ENCODE data around the gene RUNX3. TPM values are rescaled to one million over a fixed set of nuclear protein-coding genes. Genes with fewer than 3 reads are reported as not detected.

Gene RUNX3
- total RNA-seq, 1 donor from 2014 or later = 0.06 TPM

DNA sequence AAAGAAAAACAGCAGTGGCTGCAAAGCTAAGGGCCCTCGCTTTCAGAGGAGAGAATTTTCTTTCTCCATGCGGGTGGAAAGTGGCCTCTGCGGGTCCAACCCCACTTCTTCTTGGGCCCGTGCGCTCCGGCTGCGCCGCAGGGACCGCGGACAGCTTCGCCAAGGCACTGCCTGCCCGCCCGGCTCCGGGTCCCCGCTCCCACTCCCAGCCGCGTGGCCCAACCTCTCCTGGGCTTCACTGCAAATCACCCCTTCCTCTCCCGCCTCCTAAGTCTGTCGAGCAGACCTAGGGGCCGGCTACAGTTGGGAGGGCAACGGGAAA, 1.0 kb upstream of the RUNX3 start:
- no peak for DNase-seq (ENCODE audit: extremely low read depth, low read depth, low spot score)

DNA sequence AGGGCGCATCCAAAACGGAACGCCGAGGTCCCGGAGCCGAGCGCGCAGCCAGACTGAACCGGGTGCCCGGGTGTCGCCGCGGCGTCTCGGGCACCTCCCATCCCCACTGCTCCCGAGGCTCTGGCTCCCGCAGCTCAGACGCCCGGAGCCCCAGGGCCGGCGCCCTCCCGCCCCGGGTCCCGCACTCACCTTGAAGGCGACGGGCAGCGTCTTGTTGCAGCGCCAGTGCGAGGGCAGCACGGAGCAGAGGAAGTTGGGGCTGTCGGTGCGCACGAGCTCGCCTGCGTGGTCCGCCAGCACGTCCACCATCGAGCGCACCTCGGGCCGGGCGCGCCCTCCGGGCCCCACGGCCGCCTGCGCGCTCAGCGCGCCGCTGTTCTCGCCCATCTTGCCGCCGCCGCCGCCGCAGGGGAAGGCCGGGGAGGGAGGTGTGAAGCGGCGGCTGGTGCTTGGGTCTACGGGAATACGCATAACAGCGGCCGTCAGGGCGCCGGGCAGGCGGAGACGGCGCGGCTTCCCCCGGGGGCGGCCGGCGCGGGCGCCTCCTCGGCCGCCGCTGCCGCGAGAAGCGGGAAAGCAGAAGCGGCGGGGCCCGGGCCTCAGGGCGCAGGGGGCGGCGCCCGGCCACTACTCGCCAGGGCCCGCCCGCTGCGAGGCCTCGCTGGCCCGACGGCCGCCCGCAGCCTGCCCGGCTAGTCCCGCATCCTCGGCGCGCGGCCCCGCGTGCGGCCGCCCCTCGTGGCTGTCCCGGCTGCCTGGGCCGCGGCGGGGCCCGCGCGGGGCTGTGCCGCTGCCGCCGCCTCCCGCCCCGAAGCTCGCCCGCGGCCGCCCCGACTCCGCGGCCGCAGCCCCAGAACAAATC, 447 bp downstream of the RUNX3 start:
- DNase-seq (ENCODE audit: extremely low read depth, low read depth, low spot score) = no peak

DNA sequence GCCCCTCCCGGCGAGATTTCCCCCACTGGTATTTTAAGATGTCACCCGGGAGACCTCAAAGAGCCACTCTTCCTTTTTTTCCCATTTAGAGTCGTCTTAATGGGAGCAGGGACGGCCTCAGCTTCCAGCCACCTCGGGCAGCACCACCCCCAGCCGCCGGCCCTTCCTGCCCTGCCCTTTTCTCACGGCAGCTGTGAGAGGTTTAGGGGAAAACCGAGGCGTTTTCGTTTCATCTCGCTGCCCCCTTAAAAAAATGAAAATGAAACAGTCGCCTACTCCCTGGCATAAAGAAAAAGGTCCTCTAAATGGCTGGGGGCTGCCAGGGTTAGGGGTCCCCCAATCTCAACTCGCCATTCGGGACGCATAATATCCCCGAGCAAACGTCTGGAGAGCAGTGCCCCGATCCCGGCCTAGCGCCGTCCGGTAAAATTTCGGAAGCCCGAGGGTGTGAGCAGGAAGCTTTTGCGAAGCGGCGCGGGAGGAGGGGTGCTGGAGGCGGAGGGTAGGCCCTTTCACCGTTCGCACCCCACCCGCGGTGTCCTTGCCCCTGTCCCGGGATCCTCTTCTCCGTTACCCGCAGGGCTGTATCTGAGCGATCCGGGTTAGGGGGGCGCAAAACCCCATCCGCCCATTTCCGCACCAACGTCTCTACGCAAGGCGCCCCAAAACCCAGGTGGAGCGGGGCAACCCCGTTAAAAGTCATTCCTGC, 1.2 kb downstream of the RUNX3 start:
- no peak for DNase-seq (ENCODE audit: extremely low read depth, low read depth, low spot score)

DNA sequence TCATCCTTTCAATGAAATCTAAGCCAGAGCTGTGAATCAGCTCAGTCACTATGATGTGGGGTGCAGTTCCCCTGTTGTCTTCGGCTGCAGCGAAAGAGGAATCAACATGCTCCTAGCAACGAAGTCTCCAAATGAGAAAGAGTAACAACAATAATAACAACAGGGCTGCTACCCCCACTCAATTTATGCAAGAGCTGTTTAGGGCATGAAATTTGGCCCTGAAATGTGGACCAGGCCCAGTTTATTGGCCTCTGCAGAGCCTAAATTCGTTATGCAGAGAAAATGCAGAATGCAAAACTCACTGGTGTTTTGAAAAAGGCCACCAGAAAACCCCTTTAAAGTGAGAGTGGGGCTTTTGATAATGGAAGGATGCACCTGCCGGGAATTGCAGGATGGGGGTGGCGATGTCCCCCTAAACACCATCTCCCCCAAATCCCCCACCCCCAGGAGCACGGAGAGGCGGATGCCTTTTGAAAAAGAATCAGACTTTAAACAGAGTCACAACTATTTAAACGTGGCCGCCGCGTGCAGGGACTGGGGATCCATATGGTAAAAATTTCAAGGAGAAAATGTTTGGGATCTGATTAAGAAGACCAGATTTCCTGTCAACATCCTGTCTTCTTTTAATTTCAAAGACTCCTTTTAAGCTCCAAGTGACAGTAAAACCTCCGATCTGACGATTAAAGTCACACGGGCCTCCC, 1.9 kb downstream of the RUNX3 start:
- DNase-seq (ENCODE audit: extremely low read depth, low read depth, low spot score) = no peak

DNA sequence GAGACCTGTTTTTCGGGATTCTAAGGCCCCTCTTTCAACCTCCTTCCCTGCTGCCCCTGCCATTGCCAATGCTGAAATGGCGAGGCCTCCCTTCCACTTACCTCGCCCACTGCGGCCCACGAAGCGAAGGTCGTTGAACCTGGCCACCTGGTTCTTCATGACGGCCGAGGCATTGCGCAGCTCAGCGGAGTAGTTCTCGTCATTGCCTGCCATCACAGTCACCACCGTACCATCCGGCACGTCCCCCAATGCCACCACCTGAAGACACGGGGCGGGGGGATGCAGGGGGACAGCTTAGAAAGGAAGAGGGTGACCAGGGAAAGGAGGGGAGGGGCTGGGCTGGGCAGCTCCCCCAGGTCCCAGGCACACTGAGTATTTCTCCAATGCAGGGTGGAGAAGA, 2.6 kb downstream of the RUNX3 start:
- DNase-seq (ENCODE audit: extremely low read depth, low read depth, low spot score) = no peak

DNA sequence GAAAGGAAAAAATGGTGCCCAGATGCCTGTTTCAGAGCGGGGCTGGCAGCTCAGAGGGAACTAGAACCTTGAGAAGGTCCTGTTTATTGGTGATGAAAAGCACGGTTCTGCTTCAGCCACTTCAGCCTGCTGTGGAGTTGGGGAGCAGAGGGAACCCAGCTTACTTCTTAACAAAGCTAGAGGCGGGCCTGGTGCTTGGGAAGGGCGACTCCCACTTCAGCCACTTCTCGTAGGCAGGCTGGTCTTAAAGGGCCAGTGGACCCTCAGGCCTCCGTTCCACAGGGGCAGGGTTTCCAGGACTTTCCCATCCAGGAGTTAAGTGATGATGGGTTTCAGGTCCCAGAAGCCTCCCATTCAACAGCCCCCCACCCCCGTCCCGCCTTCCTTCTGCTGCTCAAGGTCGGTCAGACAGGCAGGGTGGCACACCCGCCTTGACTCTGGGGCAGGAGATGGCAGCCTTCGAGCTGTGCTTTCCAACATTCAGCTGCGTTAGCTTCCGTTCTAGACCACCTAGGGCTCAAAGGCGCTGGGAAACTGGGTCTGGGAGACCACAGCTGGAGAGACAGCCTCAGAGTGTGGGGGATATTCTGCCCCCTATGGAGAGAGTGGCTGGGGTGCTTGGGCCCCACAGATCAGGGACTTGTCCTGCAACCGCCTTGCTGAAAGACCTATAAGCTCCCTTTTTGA, 3.4 kb downstream of the RUNX3 start:
- no peak for DNase-seq (ENCODE audit: extremely low read depth, low read depth, low spot score)

DNA sequence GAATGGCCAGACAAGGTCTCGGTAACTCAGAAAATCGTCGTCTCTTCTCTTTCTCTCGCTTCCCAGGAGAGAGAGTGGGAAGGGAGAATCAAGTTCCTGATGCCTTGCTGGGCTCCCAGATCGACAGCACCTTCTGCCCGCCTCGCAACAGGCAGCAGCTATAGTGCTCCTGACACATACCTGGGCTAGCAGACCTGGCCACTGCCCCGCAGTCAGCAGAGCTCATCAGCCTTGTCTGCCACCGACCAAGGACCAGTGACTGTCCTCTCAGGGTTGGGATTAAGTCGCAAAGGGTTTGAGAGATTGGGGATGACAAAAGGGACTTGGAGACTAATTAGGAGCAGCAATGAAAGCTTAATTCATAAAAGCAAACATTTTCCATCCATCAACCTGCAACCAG, 4.1 kb downstream of the RUNX3 start:
- DNase-seq (ENCODE audit: extremely low read depth, low read depth, low spot score) = no peak

DNA sequence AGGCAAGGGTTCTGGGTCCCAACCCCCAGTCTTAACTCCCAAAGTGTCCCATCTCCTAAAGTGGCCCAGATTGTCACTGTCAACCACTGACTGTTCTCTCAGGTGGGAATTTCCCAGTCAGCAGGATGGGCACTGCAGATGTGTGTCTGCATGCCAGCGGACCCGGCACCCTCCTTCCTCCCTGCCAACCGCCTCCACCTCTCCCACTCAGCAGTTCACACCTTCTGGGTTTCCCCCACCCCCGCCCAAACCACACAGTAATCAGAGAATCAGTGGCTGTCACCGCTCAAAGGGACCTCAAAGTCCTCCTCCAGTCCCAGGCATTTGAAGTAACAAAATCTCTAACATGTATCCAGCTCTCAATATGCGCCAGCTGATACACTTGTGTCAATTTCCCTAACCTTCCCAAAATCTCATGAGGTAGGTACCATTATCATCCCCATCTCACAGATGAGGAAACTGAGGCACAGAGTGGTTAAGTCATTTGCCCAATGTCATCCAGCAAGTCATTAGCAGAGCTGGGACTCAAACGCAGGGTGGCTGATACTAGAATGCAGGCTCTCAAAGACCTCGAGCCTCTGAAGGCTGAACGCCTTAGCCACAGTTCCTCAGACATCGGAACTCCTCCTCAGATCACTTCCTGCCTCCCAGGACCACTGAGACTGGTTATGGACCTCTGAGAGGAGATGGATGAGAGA, 4.8 kb downstream of the RUNX3 start:
- no peak for DNase-seq (ENCODE audit: extremely low read depth, low read depth, low spot score)

DNA sequence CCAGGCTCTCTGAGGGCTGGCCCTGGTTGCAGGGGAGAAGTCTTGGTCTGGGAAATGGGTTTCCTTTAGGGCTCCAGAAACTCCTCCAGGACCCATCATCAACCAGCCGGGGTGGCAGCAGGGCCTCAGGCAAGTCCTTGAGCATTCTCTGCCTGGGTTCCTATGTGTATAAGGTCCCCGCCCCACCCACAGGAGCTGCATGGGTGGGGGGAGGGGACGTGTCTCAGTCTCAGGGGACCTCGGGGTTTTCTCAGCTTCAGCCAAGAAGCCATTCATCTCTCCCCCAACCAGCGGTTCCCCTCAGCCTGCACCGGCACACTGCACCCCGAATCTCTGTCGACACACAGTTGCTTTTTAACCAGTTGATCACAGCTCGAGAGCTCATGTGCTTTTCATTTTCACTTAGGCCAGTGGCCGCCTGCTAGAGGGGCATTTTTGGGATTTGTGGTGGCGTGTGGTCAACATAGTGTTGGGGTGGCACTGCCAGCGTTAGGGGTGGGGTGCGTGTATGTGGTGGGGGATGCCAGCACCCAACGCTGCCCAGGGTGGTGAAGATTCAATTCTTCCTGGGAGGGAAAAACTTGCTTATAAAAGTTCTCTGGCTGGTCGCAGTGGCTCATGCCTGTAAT, 6.5 kb downstream of the RUNX3 start:
- no peak for DNase-seq (ENCODE audit: extremely low read depth, low read depth, low spot score)

DNA sequence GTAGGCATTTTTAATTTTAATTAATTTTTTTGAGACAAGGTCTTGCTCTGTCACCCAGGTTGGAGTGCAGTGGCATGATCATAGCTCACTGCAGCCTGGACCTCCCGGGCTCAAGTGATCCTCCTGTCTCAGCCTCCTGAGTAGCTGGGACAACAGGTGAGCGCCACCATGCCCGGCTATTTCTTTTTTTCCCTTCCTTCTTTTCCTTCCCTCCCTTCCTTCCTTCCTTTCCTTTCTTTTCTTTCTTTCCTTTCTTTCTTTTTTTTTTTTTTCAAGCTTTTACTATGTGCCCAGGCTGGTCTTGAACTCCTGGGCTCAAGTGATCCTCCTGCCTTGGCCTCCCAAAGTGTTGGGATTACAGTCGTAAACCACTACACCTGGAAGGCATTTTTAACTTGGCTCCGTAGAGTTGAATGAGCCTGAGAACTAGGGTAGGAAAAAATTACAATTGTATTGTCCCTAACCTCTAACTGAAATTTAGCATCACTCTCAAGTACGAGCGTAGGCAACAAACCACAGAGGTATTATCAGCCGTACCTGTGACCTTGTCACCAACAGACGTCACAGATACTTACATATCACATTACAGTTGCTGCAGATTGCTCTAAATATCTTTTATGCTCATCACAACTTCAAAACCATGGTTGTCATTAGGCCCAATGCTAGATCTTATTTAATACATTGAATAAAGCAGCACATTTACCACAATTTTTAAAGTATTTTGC, 8.0 kb downstream of the RUNX3 start:
- DNase-seq (ENCODE audit: extremely low read depth, low read depth, low spot score) = no peak

DNA sequence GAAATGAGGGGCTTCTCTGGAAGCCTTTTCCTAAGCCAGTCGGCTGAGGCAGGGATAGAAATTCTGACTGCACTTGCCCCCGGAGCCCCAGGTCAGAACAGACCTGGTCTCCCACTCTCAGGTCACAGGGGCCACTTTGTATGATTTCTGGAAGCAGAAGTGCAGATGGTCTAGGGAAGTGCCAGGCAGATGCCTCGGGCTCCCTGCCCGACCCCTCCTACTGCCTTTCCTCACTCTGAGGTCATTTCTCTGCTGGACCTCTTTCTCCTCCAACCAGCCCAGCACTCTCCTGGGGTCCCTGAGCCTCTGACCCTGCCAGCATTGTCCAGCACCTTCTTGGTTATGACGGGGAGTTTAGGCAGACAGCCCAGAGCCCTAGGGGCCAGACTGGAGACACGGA, 8.7 kb downstream of the RUNX3 start:
- no peak for DNase-seq (ENCODE audit: extremely low read depth, low read depth, low spot score)

DNA sequence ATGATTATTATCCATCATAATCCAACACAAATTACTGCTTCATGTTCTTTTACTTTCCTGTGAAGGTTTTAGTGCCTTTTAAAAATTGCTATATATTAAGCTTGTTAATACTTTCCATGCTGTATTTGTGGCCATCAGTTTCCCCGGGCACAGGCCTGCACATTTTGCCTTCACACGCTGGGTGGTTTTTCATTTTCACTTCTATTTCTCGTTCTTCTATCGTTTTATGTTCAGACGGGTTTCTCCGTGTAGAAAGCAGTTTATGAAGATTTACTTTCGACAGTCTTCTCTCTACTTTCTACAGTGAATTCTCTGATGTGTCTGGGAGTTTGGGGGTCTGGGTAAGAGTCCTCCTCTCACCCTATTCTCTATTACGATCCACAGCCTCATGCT, 9.5 kb downstream of the RUNX3 start:
- no peak for DNase-seq (ENCODE audit: extremely low read depth, low read depth, low spot score)

DNA sequence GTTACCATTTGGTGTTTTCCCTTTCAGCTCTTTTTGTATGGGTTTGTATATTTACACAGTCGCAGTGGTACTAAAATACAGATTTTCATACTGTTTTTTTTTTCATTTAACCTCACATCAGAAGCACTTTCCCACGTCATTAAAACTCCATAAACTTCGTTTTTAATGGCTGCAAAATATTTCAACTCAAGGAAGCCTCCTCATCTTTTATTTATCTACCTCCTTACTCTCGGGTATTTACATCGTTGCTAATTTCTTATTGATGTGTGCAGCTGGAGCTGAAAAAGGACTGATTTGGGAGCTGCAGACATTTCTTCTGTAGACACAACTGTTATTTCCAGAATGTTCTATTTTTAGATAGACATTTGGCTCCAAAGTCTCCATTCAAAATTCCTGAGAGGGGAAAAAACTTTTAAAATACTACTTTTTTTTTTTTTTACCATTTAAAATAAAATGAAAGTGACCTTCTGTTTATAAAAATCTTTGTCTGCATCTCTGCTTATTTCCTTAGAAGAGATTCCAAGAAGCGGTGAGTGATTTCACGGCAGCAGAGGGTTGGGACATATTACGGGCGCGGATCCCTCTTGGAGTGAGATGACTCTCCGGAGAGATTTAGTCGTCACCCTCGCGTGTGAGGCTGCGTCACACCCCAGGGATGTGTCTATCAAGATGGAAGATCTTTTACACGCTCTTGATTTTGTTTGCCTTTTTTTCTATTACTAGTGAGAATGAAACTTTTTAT, 10.1 kb downstream of the RUNX3 start:
- DNase-seq (ENCODE audit: extremely low read depth, low read depth, low spot score) = no peak

DNA sequence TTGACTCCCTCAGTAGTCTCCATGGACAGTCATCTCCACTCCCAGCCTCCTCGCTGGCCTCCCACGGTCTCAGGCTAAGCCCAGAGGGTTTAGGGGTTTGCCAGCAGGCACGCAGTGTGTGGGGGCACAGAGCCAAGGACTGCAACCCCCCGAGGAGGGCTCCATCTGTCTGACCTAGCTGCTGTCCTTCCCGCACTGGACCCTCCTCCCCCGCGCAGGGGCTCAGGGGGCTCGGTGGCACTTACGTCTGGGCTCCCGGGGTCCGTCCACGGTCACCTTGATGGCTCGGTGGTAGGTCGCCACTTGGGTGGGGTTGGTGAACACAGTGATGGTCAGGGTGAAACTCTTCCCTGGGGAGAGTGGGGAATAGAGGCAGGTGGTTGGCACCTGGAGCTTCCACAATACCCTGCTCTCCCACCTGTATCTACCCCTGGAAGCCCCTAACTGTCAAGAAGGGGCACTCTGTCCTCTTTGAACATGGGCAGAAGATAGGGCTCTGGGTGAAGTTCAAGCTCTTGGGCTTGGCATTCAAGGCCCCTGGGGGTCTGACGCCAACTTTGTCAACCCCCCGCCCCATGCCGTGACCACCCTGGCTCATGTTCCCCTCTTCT, 11.0 kb downstream of the RUNX3 start:
- no peak for DNase-seq (ENCODE audit: extremely low read depth, low read depth, low spot score)

DNA sequence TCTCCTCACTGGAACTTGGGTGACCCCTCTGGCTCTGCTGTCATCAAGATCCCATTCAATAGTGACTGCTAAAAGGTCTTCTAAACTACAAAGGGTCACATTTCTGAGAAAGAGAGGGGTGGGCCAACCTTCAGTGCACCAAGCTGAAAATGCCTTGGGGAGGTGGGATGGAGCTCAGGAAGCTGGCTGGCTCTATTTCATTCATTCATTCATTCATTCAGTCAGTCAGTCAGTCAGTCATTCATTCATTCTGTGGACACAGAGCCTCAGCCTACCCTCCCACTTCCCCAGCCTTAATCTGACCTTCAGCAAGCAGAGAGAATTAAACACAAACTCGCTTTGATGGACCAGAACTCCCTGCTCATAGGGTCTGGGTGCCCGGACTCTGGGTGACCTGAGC, 11.7 kb downstream of the RUNX3 start:
- no peak for DNase-seq (ENCODE audit: extremely low read depth, low read depth, low spot score)

DNA sequence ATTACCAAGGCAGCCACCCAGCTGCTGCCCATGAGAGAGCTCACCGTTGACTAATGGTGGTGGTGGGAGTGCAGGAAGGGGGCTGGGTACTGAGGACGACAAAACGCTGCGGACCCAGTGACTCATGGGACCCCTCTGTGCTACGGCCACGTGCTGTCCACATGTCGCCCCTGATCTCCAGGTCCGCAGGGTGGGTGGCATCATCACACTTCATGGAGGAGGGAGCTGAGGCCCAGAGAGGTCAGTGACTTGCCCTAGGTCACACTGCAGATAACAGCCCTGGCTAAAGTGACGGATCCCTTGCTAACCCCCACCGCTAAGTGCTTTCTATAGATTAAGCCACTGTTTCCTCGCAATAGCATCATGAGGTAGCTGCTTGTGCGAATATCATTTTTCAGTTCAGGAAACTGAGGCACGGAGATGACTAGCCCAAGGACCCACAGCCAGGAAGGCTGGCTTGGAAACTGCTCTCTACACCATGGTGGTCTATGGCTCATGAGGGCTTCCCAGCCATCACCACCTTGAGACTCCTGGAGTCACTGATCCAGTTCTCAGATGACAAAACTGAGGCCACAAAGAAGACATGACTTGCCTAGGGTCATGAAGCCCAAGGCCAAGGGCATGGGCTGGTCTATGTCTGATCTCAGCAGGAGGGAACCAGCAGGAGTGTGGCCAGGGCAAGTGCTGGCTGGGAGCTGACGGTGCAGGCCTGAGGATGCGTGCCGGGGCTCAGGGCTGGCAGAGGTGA, 12.6 kb downstream of the RUNX3 start:
- no peak for DNase-seq (ENCODE audit: extremely low read depth, low read depth, low spot score)

DNA sequence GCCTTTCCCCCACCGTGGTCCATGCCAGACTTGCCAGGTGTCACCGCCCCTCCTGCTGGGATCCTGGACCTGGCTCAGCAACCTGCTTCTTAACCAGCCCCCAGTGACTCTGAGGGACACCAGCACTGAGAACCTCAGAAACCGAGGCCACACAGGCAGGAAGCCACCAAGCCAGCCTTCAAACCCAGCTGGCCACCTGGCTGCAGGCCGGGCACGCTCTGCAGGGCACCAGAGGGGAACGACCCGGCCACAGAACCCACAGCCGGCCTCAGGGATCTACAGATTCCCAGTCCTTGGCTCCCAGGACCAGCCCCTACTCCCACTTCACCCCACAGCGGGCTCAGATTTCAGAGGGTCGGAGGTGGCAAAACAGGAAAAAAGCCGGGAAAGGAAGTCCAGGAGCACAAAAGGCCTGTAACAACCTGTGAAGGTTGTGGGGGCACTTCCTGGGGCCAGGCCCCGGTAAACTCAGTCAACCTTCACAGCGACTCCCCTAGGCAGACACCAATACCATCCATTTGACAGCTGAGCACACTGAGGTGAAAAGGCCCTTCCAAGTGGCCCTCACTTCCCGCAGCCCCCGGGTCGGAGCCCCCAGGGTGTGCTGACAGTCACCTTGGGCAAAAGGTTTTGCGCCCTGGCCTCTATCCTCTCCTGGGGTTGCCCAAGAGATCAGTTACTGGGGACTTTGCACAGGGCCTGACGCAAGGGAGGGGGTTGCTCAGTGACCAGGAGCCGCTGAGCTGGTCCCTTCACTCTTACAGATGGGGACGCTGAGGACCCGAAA, 14.1 kb downstream of the RUNX3 start:
- DNase-seq (ENCODE audit: extremely low read depth, low read depth, low spot score) = no peak
